GM15510 (cell line): ENCODE results near the gene DUSP10.

Experiments used
- POLR2A ChIP-seq: IDR thresholded peaks from 3 replicates; pipeline ENCODE4 v1.6.1; 2011; ENCODE audit warnings: borderline replicate concordance; ENCODE audit not compliant: insufficient read length; ENCODE audit errors: extremely low read depth

DUSP10 gene

GRCh38 chr1:221683681-221684080 is 58.2 kb downstream of the DUSP10 start:
- no peak for TF ChIP-seq POLR2A

- TF ChIP-seq POLR2A = no peak
These were observed 61.8 kb downstream of the DUSP10 start for GRCh38 chr1:221680085-221680484.

GRCh38 chr1:221678014-221678413 is 63.9 kb downstream of the DUSP10 start:
- no peak for TF ChIP-seq POLR2A

GRCh38 chr1:221675880-221676800 is 65.7 kb downstream of the DUSP10 start:
- TF ChIP-seq POLR2A = no peak

GRCh38 chr1:221672965-221673364 is 68.9 kb downstream of the DUSP10 start:
- TF ChIP-seq POLR2A = no peak

- no peak for TF ChIP-seq POLR2A
These were observed 69.6 kb downstream of the DUSP10 start for GRCh38 chr1:221672239-221672645.

GRCh38 chr1:221670081-221670480 is 71.8 kb downstream of the DUSP10 start:
- TF ChIP-seq POLR2A = no peak

GRCh38 chr1:221669441-221669840 is 72.4 kb downstream of the DUSP10 start:
- no peak for TF ChIP-seq POLR2A

GRCh38 chr1:221667504-221667903 is 74.4 kb downstream of the DUSP10 start:
- TF ChIP-seq POLR2A = no peak

GRCh38 chr1:221664253-221664652 is 77.6 kb downstream of the DUSP10 start:
- no peak for TF ChIP-seq POLR2A

GRCh38 chr1:221663321-221663720 is 78.6 kb downstream of the DUSP10 start:
- no peak for TF ChIP-seq POLR2A

- TF ChIP-seq POLR2A = no peak
These were observed 86.1 kb downstream of the DUSP10 start for GRCh38 chr1:221655766-221656305.
